ENCODE data around the gene SLC47A2. TPM values are rescaled to one million over a fixed set of nuclear protein-coding genes. Genes with fewer than 3 reads are reported as not detected.

SLC47A2 gene
- total and polyA plus RNA-seq, 2 donors (not counting 1 experiment from before 2014, with no cell fraction given): not detected

DNA sequence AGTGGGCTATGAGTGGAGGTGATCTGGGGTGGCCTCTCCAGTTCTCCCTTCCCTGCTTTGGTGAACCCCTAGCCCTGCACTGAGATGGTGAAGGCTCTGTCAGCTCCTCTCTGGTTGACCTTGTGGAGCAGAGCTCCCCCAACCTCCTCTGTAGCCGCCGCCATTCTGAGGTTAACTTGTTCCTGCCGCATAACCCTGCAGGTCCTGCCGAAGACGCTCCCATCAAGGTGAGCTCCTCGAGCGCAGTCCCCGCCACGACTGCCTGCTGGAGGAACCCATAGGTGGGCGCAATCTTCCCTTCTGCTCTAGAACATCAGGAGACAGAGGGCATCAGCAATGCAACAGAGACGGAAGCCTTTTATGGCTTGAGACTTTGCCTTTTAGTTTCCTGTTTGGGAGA lies 15.2 kb upstream of the SLC47A2 start:
- H3K9ac ChIP-seq (ENCODE audit: insufficient read depth, low read length): no peak overlapping the region
- H3K27ac ChIP-seq (ENCODE audit: insufficient read depth, low read length): no peak overlapping the region
- H4K20me1 ChIP-seq (ENCODE audit: control insufficient read depth, extremely low read depth, insufficient read depth, low read length): no peaks in the 10 kb centered on the region
- H3K4me2 ChIP-seq (ENCODE audit: extremely low read depth, insufficient read depth, low read length): no peak overlapping the region
- H3K4me1 ChIP-seq (ENCODE audit: control insufficient read depth, extremely low read depth, insufficient read depth, low read length): peaks cover 9% of the 10 kb centered on the region
- H3K79me2 ChIP-seq (ENCODE audit: control insufficient read depth, insufficient read depth, low read length): no peaks in the 10 kb centered on the region
- no peak for TF ChIP-seq EZH2 (IDR thresholded peaks at IDR 0.05; ENCODE audit: low read length, missing control alignments)
- TF ChIP-seq, protein P1, sequence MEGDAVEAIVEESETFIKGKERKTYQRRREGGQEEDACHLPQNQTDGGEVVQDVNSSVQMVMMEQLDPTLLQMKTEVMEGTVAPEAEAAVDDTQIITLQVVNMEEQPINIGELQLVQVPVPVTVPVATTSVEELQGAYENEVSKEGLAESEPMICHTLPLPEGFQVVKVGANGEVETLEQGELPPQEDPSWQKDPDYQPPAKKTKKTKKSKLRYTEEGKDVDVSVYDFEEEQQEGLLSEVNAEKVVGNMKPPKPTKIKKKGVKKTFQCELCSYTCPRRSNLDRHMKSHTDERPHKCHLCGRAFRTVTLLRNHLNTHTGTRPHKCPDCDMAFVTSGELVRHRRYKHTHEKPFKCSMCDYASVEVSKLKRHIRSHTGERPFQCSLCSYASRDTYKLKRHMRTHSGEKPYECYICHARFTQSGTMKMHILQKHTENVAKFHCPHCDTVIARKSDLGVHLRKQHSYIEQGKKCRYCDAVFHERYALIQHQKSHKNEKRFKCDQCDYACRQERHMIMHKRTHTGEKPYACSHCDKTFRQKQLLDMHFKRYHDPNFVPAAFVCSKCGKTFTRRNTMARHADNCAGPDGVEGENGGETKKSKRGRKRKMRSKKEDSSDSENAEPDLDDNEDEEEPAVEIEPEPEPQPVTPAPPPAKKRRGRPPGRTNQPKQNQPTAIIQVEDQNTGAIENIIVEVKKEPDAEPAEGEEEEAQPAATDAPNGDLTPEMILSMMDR (conservative IDR thresholded peaks at IDR 0.05 in 1 of 2, IDR thresholded peaks at IDR 0.05 in 1 of 2; ENCODE audit: low read depth in 1 of 2, low read length in 2 of 2): no peak
- no peaks in the 10 kb centered on the region for H3K9me3 ChIP-seq (ENCODE audit: control insufficient read depth, insufficient read depth, low read depth, low read length)
- H3K4me3 ChIP-seq (replicated peaks in 1 of 4; ENCODE audit: control extremely low read depth in 1 of 4, insufficient read depth in 1 of 4, low read depth in 3 of 4, low read length in 4 of 4): no peak overlapping the region
- no peaks in the 10 kb centered on the region for H3K27me3 ChIP-seq (ENCODE audit: control insufficient read depth, insufficient read depth, low read length)
- no peak overlapping the region for H2AFZ ChIP-seq (ENCODE audit: low read length)
- no peak for DNase-seq (ENCODE audit: low read depth in 2 of 2)
- H3K36me3 ChIP-seq (ENCODE audit: control insufficient read depth, insufficient read depth, low read length): no peaks in the 10 kb centered on the region

DNA sequence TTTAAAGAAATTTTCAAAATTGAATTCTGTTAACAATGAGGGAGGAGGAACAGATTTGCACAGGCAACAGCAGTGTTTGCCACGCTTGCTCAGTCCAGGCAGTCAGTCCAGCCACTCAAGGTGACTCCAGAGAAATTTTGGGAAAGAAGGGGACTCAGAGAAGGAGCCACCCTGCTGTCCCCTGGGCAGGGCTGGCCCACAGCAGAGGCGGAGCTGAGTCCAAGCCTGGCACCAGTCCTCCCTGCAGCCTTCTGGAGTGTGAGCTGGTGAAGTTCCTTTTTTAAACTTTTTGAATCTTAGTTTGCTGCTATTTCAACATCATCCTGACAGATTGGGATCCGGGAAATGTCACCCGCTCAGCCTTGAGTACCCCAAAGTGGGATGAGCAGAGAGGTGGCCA lies 14.5 kb upstream of the SLC47A2 start:
- Histone ChIP-seq H2AFZ (ENCODE audit: low read length) (no peak overlapping the region), H3K27ac (ENCODE audit: insufficient read depth, low read length) (no peak overlapping the region), H3K36me3 (ENCODE audit: control insufficient read depth, insufficient read depth, low read length) (no peaks in the 10 kb centered on the region), H4K20me1 (ENCODE audit: control insufficient read depth, extremely low read depth, insufficient read depth, low read length) (no peaks in the 10 kb centered on the region), H3K9me3 (ENCODE audit: control insufficient read depth, insufficient read depth, low read depth, low read length) (no peaks in the 10 kb centered on the region), H3K27me3 (ENCODE audit: control insufficient read depth, insufficient read depth, low read length) (no peaks in the 10 kb centered on the region), H3K79me2 (ENCODE audit: control insufficient read depth, insufficient read depth, low read length) (no peaks in the 10 kb centered on the region), H3K4me2 (ENCODE audit: extremely low read depth, insufficient read depth, low read length) (no peak overlapping the region), H3K4me1 (ENCODE audit: control insufficient read depth, extremely low read depth, insufficient read depth, low read length) (peaks cover 9% of the 10 kb centered on the region), H3K9ac (ENCODE audit: insufficient read depth, low read length) (no peak overlapping the region), H3K4me3 (replicated peaks in 1 of 4; ENCODE audit: control extremely low read depth in 1 of 4, insufficient read depth in 1 of 4, low read depth in 3 of 4, low read length in 4 of 4) (no peak overlapping the region)
- no peak for TF ChIP-seq EZH2 (IDR thresholded peaks at IDR 0.05; ENCODE audit: low read length, missing control alignments)
- TF ChIP-seq, protein P1 (conservative IDR thresholded peaks at IDR 0.05 in 1 of 2, IDR thresholded peaks at IDR 0.05 in 1 of 2; ENCODE audit: low read depth in 1 of 2, low read length in 2 of 2): no peak
- no peak for DNase-seq (ENCODE audit: low read depth in 2 of 2)

- Histone ChIP-seq H2AFZ (ENCODE audit: low read length) (no peak overlapping the region), H3K4me2 (ENCODE audit: extremely low read depth, insufficient read depth, low read length) (no peak overlapping the region), H4K20me1 (ENCODE audit: control insufficient read depth, extremely low read depth, insufficient read depth, low read length) (no peaks in the 10 kb centered on the region), H3K4me3 (replicated peaks in 1 of 4; ENCODE audit: control extremely low read depth in 1 of 4, insufficient read depth in 1 of 4, low read depth in 3 of 4, low read length in 4 of 4) (no peak overlapping the region), H3K36me3 (ENCODE audit: control insufficient read depth, insufficient read depth, low read length) (no peaks in the 10 kb centered on the region), H3K9me3 (ENCODE audit: control insufficient read depth, insufficient read depth, low read depth, low read length) (no peaks in the 10 kb centered on the region), H3K9ac (ENCODE audit: insufficient read depth, low read length) (no peak overlapping the region), H3K4me1 (ENCODE audit: control insufficient read depth, extremely low read depth, insufficient read depth, low read length) (peaks cover 9% of the 10 kb centered on the region), H3K27ac (ENCODE audit: insufficient read depth, low read length) (no peak overlapping the region), H3K79me2 (ENCODE audit: control insufficient read depth, insufficient read depth, low read length) (no peaks in the 10 kb centered on the region), H3K27me3 (ENCODE audit: control insufficient read depth, insufficient read depth, low read length) (no peaks in the 10 kb centered on the region)
- no peak for TF ChIP-seq EZH2 (IDR thresholded peaks at IDR 0.05; ENCODE audit: low read length, missing control alignments)
- TF ChIP-seq, protein P1 (conservative IDR thresholded peaks at IDR 0.05 in 1 of 2, IDR thresholded peaks at IDR 0.05 in 1 of 2; ENCODE audit: low read depth in 1 of 2, low read length in 2 of 2): no peak
- DNase-seq (ENCODE audit: low read depth in 2 of 2): no peak
These were observed 13.5 kb upstream of the SLC47A2 start for GRCh38 chr17:19729900-19730299.
